ENCODE data around the gene SERTAD3. TPM values are rescaled to one million over a fixed set of nuclear protein-coding genes. Genes with fewer than 3 reads are reported as not detected.
"Not testable (repeated sequence)": the region's sequence is repeated elsewhere in the genome, so short reads cannot be mapped to it uniquely, and the experiment has no call there.

The SERTAD3 gene
- total RNA-seq, 1 donor from 2014 or later: 11.9 TPM

DNA sequence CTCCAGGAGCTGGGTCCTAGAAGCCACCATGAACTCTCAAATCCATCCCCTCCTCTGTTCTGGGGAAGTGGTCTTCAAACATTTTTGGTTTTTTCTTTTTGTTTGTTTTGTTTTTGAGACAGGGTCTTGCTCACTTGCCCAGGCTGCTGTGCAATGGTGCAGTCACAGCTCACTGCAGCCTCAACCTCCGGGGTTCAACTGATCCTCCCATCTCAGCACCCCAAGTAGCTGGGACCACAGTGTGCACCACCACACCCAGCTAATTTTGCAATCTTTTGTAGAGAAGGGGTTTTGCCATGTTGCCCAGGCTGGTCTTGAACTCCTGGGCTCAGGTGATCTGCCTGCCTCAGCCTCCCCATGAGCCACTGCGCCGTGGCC, 14.5 kb upstream of the SERTAD3 start:
- DNase-seq (ENCODE audit: low spot score) (no peak), ATAC-seq (no peak)

DNA sequence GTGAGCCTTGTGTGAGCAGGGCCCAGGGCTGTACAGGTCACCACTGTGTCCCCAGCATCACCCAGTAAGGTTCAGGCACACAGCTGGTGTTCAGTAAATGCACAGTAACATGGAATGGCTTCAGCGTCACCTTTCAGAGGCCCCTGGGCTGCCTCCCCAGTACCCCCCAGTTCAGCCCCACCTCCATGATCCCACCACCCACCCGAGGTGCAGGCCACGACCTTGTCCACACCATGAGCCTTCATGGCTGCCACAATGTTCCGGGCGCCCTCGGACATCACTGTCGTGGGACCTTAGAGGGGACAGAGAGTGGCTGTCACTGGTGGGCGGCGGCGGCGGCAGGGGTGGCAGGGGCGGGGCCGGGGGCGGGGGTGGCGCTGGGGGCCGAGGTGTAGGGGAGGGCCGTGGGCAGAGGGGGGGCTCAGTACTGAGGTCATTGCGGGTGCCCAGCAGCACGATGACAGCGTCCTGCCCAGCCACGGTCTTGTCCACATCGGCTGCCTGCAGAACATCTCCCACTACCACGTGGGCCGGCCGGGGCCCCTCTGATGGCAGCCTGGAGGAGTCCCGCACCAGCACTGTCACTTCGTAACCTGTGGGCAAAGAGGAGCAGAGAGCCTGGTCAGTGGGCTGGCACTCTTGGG, 13.9 kb upstream of the SERTAD3 start:
- DNase-seq (ENCODE audit: low spot score): no peak

DNA sequence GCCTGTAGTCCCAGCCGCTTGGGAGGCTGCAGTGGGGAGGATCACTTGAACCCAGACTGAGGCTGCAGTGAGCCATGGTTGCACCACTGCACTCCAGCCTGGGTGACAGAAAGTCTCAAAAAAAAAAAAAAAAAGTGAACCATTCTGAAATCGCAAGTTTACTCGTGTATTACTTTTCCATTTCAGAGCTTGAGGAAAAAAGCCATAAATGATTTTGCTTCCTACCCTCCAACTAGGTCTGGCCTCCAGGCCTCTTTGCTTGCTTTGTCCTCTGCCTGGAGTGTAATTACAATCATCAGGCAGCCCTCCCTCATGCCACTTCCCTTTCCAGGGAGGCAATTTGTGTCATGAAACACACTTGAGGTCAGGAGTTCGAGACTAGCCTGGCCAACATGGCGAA, 12.9 kb upstream of the SERTAD3 start:
- DNase-seq (ENCODE audit: low spot score) (no peak), ATAC-seq (no peak)

More for the DNA sequence above, 13.9 kb upstream of the SERTAD3 start:
- no peak for ATAC-seq

DNA sequence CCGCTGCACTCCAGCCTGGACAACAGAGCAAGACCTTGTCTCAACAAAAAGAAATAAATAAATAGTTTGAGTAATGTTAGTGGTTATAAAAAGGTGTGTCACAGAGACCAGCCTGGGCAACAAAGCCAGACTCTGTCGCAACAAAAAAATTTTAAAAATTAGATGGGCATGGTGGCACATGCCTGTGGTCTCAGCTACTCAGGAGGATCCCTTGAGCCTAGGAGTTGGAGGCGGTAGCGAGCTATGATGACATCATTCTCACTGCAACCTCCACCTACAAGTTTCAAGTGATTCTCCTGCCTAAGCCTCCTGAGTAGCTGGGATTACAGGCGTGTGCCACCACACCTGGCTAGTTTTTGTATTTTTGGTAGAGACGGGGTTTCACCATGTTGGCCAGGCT, 9.8 kb upstream of the SERTAD3 start:
- ATAC-seq; DNase-seq (ENCODE audit: low spot score): not testable (repeated sequence)

DNA sequence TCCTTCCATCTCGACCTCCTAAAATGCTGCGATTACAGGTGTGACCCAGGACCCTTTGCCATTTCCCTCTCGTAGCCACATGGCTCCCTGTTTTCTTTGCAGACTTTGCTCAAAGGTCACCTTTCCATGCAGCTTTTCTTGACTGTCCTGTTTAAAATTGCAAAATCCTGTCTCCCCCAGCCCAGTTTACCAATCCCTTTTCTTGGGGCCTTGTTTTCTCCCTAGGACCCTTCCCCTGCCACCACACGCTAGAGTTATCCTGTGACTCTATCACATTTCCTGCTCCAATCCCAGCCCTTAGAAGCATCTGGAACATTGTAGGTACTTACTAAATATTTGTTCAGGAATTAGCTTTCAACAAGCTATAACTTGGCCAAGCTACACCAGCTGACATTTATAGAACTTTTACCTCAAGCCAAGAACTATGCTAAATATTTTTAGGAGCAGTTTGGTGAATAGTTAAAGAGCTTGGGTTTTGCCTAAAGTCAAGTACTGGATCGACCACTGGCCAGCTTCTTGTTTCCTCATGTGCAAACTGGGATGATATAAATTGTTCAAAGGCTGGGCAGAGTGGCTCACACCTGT, 9.1 kb upstream of the SERTAD3 start:
- no peak for DNase-seq (ENCODE audit: low spot score)
- ATAC-seq: no peak

DNA sequence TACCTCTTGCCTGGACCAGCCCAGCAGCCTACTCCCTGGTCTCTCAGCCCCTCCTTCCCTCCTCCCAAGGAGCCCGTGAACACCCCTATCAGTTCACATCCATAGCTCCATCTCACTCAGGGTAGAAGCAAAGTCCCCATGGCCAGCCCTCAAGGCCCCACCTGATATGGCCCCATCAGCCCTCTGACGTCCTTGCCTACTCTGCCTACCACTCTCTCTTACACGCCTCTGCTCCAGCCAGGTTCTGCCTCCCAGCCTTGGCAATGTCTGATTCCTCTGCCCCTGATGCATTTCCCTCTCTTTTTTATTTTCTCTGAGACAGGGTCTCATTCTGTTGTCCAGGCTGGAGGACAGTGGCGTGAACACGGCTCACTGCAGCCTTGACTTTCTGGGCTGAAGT, 7.9 kb upstream of the SERTAD3 start:
- no peak for DNase-seq (ENCODE audit: low spot score)
- no peak for ATAC-seq

DNA sequence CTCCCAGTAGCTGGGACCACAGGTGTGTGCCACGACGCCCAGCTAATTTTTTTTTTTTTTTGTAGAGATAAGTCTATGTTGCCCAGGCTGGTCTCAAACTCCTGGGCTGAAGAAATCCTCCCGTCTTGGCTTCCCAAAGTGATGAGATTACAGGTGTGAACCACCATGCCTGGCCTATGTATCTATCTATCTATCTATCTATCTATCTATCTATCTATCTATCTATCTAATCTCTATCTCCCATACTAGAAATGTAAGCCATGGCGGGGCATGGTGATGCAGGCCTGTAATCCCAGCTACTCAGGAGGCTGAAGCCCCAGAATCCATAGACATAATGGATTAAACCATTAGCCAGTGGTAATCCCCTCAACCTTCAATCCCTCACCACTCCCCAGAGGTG, 6.5 kb upstream of the SERTAD3 start:
- ATAC-seq: no peak
- no peak for DNase-seq (ENCODE audit: low spot score)

DNA sequence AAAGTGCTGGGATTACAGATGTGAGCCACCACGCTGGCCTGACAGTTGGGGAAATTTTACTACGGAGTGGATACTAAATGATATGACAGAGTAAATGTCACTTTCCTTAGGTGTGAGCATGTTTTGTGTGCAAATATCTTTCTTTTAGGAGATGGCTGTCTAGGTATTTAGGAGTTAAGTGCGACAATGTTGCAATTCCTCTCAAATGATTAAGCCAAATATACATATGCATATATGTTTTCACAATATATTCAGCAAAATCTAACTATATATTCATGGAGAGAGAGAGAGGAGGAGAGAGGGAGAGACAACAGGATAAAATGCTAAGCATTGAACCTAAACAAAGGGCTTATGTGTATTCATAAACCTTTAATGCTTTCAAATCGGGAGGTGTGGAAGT, 5.4 kb upstream of the SERTAD3 start:
- ATAC-seq (no peak), DNase-seq (ENCODE audit: low spot score) (no peak)

DNA sequence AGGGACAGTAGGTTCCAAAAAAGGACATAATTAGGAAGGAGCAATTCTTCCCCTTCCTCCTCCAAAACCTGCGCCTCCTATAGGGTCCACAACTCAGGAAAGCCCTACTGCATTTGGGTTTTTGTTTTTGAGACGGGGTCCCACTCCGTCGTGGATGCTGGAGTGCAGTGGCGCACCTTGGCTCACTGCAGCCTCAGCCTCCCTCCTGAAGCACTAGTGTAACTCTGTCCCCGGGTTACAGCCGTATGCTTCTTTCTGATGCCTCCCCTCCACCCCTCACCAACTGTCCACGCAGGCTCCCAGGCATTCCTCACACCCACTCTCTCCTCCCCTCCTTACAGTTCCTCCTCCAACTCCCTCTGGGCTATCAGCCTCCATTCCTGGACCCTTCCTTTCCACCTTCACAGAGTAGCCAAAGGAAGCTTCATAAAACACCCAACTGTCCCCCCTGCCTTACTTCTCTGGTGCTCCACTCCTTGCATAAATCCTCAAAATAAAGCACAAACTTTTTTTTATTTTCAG, 2.2 kb upstream of the SERTAD3 start:
- ATAC-seq: no peak
- DNase-seq (ENCODE audit: low spot score): no peak

DNA sequence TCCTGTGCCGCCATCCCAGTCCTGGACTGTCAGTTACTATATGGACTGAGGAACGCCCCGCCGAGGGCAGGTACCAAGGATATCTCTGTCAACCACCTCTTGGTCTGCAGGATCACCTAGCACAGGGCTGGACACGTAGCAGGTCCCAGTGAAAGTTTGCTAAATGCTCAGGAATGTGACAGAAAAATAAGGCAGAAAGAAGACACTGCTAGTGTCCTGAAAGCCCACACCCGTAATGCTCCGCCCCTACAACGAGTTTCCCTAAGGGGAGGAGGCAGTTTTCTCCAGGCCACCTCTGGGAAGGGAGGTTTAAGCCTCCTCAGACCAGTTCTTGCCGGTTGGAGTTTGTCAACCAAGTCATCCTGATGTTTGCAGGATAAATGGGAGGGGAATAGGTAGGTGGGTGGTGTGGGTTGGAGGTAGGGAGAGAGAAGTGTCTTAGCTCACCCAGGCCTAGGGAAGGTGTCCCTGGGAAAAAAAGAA, 1.7 kb upstream of the SERTAD3 start:
- ATAC-seq (no peak), DNase-seq (ENCODE audit: low spot score) (no peak)

DNA sequence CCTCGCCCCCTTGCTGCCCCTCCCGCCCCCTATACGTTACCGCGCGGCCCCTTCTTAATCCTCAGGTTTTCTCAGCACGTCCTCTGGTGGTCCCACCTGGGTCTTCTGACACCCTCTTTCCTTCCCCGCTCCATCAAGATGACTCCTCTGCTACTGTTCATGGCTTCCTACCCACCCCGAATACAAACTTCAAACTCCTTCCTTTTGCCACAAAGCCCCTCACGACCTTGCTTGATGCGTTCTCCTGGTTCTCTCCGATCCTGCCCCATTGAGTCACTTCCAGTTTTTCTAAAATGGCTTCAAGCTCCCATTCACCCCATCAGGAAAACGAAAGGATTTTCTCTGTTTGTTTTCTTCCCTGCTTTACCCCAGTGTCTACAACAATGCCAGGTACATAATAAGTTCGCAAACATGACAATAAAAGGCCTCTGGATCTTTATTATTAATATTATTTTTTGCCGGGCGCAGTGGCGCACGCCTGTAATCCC, 734 bp upstream of the SERTAD3 start:
- DNase-seq (ENCODE audit: low spot score): no peak
- no peak for ATAC-seq

DNA sequence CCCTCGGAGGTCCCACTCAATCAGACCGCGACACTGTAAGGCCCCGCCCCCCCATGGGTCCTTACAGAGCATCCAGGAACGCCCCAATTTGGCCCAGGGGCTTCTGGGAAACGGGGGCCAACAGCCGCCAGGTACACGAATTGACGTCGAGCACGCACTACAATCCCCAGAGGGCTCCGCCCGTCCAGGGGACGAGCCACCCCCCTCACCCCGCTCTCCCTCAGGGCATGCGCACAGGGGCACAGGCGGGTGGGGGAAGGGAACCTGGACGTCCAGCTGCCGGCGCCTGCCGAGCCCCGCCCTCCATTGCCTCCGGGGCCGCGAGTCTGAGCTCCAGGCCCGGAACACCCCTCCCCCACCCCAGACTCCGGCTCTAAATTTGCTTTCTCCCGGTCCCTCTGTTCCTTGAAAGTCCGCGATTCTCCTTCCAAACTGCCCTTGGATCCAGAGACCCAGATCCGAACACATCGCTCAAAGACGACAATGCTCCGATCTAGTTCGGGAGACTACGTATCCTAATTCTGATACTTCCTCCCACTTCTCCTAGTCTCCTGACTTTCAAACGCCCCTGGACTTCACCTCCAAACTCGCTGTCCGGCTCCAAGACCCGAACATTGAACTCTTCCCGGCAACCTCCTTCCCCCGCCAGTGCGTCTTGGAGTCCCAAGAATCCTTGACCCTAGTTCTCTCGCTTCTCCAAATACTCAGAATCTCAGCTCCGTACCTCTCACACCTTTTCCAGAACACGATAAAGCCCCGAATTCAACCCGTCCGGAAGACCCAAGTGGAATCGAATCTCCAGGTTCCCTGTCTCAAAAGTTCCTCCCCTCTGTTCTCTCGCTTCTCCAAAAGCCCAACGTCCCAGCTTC, 770 bp downstream of the SERTAD3 start:
- peak; percentile 99 for DNase-seq (ENCODE audit: low spot score)
- ATAC-seq: peak; percentile 83

DNA sequence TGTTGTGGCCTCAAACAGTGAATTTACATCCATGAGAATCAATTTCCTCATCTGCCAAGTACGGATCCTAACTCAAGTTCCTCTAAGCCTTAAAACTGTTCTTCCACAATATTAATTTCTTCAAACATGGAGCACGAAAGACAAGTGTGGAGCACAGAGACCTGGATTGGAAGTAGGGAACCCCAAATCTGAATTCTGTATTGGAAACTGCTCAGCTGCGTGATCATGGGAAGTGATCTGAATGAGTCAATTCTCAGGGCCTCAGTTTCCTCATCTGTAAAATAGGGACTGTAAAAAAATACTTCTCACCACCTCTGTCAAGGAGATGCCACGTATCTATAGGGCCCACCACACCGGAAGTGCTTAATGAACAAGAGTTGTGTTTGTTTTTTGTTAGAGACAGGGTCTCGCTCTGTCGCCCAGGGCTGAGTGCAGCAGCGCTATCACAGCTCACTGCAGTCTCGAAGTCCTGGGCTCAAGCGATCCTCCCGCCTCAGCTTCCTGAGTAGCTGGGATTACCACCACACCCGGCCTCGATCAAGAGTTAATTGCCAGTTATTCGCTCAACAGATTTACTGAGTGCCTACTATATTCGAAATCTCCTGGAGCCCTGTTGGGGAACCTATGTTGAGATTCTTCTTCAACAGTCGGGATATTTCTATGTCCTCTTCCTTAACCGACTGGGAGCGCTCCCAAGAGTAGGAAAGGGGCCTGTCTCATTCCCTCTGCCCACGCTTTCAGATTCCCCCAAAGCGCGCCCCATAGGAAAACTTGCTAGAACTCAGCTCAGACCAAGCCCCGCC, 1.6 kb downstream of the SERTAD3 start:
- ATAC-seq: no peak
- DNase-seq (ENCODE audit: low spot score): no peak

DNA sequence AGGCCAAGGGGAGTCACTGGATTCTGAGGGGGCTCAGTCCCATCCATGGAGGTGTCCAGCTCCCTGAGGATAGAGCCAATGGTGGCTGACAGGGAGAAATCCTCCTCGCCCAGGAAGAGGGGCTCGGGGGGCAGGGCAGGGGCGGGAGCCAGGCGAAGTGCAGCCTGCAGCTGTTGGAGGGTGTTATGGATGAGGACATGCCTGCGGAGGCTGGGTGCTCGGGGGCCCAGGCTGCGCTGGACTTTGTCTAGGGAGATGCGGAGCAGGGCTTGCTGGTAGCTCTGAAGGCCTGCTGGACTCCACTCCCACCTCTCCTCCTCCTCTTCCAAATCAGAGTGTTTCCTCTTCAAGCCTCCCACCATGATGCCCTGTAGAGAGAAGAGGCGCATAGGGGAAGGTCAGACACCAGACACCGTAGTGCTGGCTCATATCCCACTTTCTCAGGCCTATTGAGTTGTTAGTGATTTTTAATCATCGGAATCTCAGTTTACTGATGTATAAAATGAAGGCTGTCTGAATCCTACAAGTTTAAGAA, 2.3 kb downstream of the SERTAD3 start:
- no peak for DNase-seq (ENCODE audit: low spot score)

DNA sequence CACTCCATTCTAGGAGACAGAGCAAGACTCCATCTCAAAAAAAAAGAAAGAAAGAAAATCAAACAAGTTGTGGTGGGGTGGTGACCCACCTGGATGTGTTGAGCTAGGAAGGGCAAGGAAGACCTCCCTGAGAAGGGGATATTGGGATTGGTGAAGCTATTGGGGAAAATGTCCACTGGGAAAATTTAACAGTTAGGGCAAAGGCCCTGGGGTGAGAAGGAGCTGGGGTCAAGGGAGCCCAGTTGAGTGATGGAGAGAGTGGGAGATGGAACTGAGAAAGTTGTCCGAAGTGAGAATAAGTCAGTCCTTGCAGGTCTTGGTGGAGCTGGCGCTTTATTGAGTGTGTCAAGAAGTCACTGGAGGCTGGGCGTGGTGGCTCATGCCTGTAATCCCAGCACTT, 5.9 kb downstream of the SERTAD3 start:
- no peak for ATAC-seq
- no peak for DNase-seq (ENCODE audit: low spot score)

More for the DNA sequence above, 2.3 kb downstream of the SERTAD3 start:
- ATAC-seq: no peak

DNA sequence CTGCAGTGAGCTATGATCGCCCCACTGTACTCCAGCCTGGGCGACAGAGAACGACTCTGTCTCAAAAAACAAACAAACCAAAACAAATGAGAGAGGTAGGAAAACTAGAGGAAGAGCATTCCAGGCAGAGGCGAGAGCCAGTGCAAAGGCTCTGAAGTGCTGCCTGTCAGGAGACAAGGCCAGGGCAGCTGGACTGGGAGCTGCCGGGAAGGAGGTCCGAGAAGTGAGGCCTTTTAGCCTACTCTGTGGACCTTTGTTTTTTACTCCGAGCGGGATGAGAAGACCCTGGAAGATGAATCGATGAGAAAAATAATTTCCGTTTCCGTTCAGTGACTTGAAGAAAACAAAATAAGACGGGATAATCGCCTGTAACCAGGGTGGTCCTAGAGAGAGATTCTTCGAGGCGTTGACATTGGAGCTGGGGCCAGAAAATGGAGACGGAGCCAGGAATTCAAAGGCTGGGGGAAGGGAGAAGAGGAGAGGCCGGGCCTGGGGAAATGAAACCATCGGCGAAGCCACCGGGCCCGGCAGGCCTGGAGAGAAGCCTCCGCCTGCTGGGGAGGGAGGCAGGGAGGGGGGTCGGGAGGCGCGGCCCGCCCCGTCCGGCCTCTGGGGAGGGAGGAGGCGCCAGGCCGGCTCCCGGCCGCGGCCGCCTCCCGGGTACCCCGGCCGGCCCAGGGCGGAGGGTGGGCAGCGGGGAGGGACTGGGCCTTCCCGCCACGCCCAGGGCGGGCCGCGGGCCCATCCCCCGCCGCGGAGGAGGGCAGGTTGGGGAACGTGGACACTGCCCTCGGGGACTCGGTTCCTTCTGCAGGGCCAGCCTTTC, 10.5 kb downstream of the SERTAD3 start:
- ATAC-seq: peak; percentile 97
- peak; percentile 94 for DNase-seq (ENCODE audit: low spot score)

DNA sequence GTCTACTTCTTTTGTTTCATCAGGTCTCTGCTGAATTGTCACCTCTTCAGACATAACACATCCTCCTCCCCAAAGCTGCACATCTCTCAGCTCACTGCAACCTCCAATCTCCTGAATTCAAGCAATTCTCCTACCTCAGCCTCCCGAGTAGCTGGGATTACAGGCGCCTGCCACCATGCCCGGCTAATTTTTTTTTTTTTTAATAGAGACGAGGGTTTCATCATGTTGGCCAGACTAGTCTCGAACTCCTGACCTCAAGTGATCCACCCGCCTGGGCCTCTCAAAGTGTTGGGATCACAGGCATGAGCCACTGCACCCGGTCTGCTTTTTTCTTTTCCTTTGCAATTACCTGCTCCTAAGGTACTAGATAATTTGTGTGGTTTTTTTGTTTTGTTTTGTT, 11.4 kb downstream of the SERTAD3 start:
- ATAC-seq; DNase-seq (ENCODE audit: low spot score): not testable (repeated sequence)

DNA sequence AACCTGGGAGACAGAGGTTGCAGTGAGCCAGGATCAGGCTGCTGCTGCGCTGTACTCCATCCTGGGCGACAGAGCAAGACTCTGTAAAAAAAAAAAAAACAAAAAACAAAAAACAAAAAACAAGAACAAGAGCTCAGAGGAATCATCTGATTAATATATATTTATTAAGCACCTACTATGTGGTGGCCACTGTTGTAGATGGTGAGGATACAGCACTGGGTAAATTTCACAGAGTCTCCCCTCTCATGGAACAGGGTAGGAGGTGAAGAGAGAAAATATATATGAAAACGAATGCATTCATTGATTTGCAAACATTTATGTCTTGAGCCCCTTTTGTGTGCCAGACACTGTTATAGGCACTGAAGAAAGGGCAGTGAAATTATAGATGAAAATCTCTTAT, 12.4 kb downstream of the SERTAD3 start:
- no peak for ATAC-seq
- no peak for DNase-seq (ENCODE audit: low spot score)

DNA sequence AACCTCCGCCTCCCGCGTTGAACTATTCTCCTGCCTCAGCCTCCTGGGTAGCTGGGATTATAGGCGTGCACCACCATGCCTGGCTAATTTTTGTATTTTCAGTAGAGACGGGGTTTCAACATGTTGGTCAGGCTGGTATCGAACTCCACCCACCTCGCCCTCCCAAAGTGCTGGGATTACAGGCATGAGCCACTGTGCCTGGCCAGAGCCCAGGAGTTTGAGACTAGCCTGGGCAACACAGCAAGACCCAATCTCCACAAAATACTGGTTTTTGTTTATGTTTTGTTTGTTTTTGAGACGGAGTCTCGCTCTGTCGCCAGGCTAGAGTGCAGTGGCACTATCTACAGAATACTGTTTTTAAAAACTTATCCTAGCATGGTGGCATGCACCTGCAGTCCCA, 13.9 kb downstream of the SERTAD3 start:
- ATAC-seq; DNase-seq (ENCODE audit: low spot score): not testable (repeated sequence)
